HepG2 (cell line): ENCODE results near the gene SPON1. TPM values are rescaled to one million over a fixed set of nuclear protein-coding genes. Genes with fewer than 3 reads are reported as not detected.

Experiments used
- ATAC-seq: fragments of 200-7000 bp; cut with Tn5 transposase; 3 replicates; pipeline ENCODE4 v1.9.1; 2020; ENCODE audit warnings: mild to moderate bottlenecking, moderate library complexity
- BruUV-seq: library from RNA; stranded (reverse); fragments of 400-500 nt; replicated peaks from 2 replicates; lab custom pipeline; 2021; lab: Mats Ljungman, UMichigan
- CTCF ChIA-PET: fragments of 300-600 bp; formaldehyde crosslinking; extraction: SDS; loops from one replicate; lab custom pipeline; 2021; ENCODE audit warnings: low total read pairs, inconsistent platforms, low intra/inter-chr PET ratio; lab: Yijun Ruan, JAX
- POLR2A ChIA-PET: fragments of 350-600 bp; sonication (Branson Sonifier 250); formaldehyde crosslinking; loops from one replicate; lab custom pipeline; 2020; ENCODE audit warnings: antibody characterized with exemption, inconsistent platforms; lab: Yijun Ruan, JAX
- DNase-seq: peaks from one replicate; pipeline ENCODE4 v3.0.0-alpha.2; 2015; ENCODE audit warnings: low spot score
- FAIRE-seq: peaks from 3 replicates; lab custom pipeline; 2011; peaks lifted over from hg19 to GRCh38; lab: Jason Lieb, UNC
- H2AFZ ChIP-seq: one replicate; pipeline ENCODE4 v1.6.1; 2011; ENCODE audit warnings: low read length, inconsistent platforms
- H3K27ac ChIP-seq: fragments of 300-600 bp; 3 replicates; pipeline ENCODE4 v1.8.0; 2011; ENCODE audit warnings: mixed run types, mild to moderate bottlenecking, mixed read lengths, low read length, inconsistent platforms; ENCODE audit not compliant: insufficient read depth; ENCODE audit errors: extremely low read length
- H3K27me3 ChIP-seq, 2 experiments: fragments of 200-600 bp in 1 of 2; 2 replicates in 1 of 2; 3 replicates in 1 of 2; pipeline versions ENCODE4 v1.6.0 to v1.8.0; 2011; ENCODE audit warnings: low read length in 2 of 2, mild to moderate bottlenecking in 2 of 2, moderate library complexity in 2 of 2, inconsistent platforms in 1 of 2; ENCODE audit not compliant: insufficient read depth in 2 of 2, control insufficient read depth in 1 of 2
- H3K36me3 ChIP-seq, 2 experiments: fragments of 200-600 bp in 1 of 2; replicated peaks in 1 of 2; 2 replicates in 1 of 2; 3 replicates in 1 of 2; pipeline versions ENCODE4 v1.5.1 to v1.8.0; 2011; ENCODE audit warnings: low read length in 2 of 2, inconsistent platforms in 1 of 2; ENCODE audit not compliant: insufficient read depth in 2 of 2, control insufficient read depth in 1 of 2
- H3K4me1 ChIP-seq: 2 replicates; pipeline ENCODE4 v1.5.1; 2012; ENCODE audit warnings: low read length, inconsistent platforms; ENCODE audit not compliant: insufficient read depth
- H3K4me2 ChIP-seq: 2 replicates; pipeline ENCODE4 v1.6.0; 2011; ENCODE audit warnings: low read depth, low read length, inconsistent platforms
- H3K4me3 ChIP-seq, 3 experiments: fragments of 200-600 bp in 1 of 3; sonication (generic), shearing (Covaris generic) in 1 of 3; replicated peaks in 1 of 3; 2 replicates each; pipeline ENCODE4 v1.5.1; 2011 to 2016; ENCODE audit warnings: low read length in 3 of 3, inconsistent platforms in 2 of 3, low read depth in 2 of 3, mild to moderate bottlenecking in 2 of 3, control low read depth in 1 of 3, mixed read lengths in 1 of 3; ENCODE audit not compliant: insufficient read depth in 1 of 3
- H3K79me2 ChIP-seq: one replicate; pipeline ENCODE4 v1.6.1; 2011; ENCODE audit warnings: low read length, inconsistent platforms; ENCODE audit not compliant: insufficient read depth
- H3K9ac ChIP-seq: 2 replicates; pipeline ENCODE4 v1.6.0; 2011; ENCODE audit warnings: mild to moderate bottlenecking, low read depth, low read length, inconsistent platforms; ENCODE audit not compliant: insufficient read depth
- H3K9me3 ChIP-seq: 2 replicates; pipeline ENCODE4 v1.5.1; 2012; ENCODE audit warnings: mild to moderate bottlenecking, low read length
- H4K20me1 ChIP-seq: 2 replicates; pipeline ENCODE4 v1.6.0; 2011; ENCODE audit warnings: inconsistent platforms, mild to moderate bottlenecking, low read length, moderate library complexity; ENCODE audit not compliant: insufficient read depth
- CHD2 ChIP-seq: IDR thresholded peaks from 2 replicates; pipeline ENCODE4 v1.6.1; 2011; ENCODE audit warnings: low read depth, low read length, improper control_type of control experiment
- HMG20A ChIP-seq: IDR thresholded peaks from 2 replicates; pipeline ENCODE4 v1.6.1; 2016; ENCODE audit warnings: borderline replicate concordance
- JUND ChIP-seq: sonication (generic); formaldehyde crosslinking; IDR thresholded peaks from 2 replicates; pipeline ENCODE4 v1.8.0; 2022; ENCODE audit warnings: mild to moderate bottlenecking, missing genetic modification reagents
- SUZ12 ChIP-seq: fragments of 150-350 bp; IDR thresholded peaks from 2 replicates; pipeline ENCODE4 v1.6.1; 2014; ENCODE audit warnings: low read depth, low read length
- ZFP36L2 ChIP-seq: sonication (generic); formaldehyde crosslinking; IDR thresholded peaks from 2 replicates; pipeline ENCODE4 v1.4.0; 2020; ENCODE audit warnings: missing genetic modification reagents
- ZNF407 ChIP-seq: sonication (generic); formaldehyde crosslinking; IDR thresholded peaks from one replicate; pipeline ENCODE4 v1.5.1; 2020; ENCODE audit warnings: mild to moderate bottlenecking, missing genetic modification reagents; ENCODE audit errors: not compliant biosample characterization
- ZNF7 ChIP-seq: IDR thresholded peaks from 2 replicates; pipeline ENCODE4 v1.6.1; 2016; ENCODE audit warnings: missing biosample characterization, missing genetic modification reagents
- WGBS: methylation state at CpG from one replicate; pipeline ENCODE4 v1.1.6; 2017; ENCODE audit warnings: low lambda C conversion rate; 5-methylcytosine and 5-hydroxymethylcytosine counted together
- in situ Hi-C: cut with HindIII; loops from 2 replicates; pipeline ENCODE4 v1.10.0; 2017; ENCODE audit warnings: low pct_unique_long_range_greater_than_20kb; ENCODE audit not compliant: extremely low pct_ligation_motif_present
- intact Hi-C: fragments of 100-400 bp; cut with micrococcal nuclease; formaldehyde crosslinking; loops from one replicate; pipeline ENCODE4 v1.10.0; 2022; ENCODE audit not compliant: unreplicated experiment
- polyA plus RNA-seq, 8 experiments: library from polyadenylated mRNA; depleted of rRNA in 3 of 8; stranded (reverse) in 7 of 8; unstranded in 1 of 8; fragments of >200 nt; fragmentation: Illumina TruSeq in 4 of 8; extraction: Trizol in 4 of 8; gene quantifications; 2 replicates each; pipeline versions ENCODE4 v1.2.1 to v1.2.3, GENCODE V29; 2011 to 2016; ENCODE audit warnings: low read depth in 4 of 8, missing spikeins in 1 of 8, mixed read lengths in 1 of 8; ENCODE audit not compliant: insufficient read depth in 1 of 8
- total RNA-seq, 5 experiments: library from RNA; depleted of rRNA; stranded (reverse); fragments of >200 nt; fragmentation: Illumina TruSeq; extraction: Trizol; gene quantifications; 2 replicates each; pipeline ENCODE4 v1.2.3, GENCODE V29; 2016; ENCODE audit warnings: low read depth in 1 of 5

Gene SPON1
- total and polyA plus RNA-seq, 2 of the 13 experiments (the other 11 are each of a cell fraction or from before 2014, with no cell fraction given), result not detected

- TF ChIP-seq ZNF407 (CRISPR knock-in tag), result no peak
- TF ChIP-seq SUZ12, result no peak
Observed at GRCh38 chr11:13923182-13923581, 39.3 kb upstream of the SPON1 start (continued).

GRCh38 chr11:13923716-13924650 is 38.5 kb upstream of the SPON1 start:
- ChIA-PET POLR2A (no interaction called here), CTCF (no interaction called here)
- no peak overlapping the region for H3K27ac ChIP-seq
- DNase-seq (no peak), FAIRE-seq (no peak), ATAC-seq (no peak)
- TF ChIP-seq HMG20A (no peak), ZFP36L2 (no peak), JUND (CRISPR knock-in tag) (no peak), ZNF7 (no peak), CHD2 (no peak)
- intact Hi-C loops, result no loop called here
- H3K9me3 ChIP-seq, result no peaks in the 10 kb centered on the region
- H3K27me3 ChIP-seq, result 0 out of 5 replicates have a peak, but pooled peaks cover 0 to 3% of the 10 kb centered on the region in 2 experiments
- H3K79me2 ChIP-seq, result no peaks in the 10 kb centered on the region
- no peaks in the 10 kb centered on the region for H3K4me1 ChIP-seq
- H3K36me3 ChIP-seq, result no peaks in the 10 kb centered on the region
- H3K4me2 ChIP-seq, result no peak overlapping the region
- no peak overlapping the region for H3K9ac ChIP-seq
- 5% methylated on average over 8 of the region's 8 CpGs for WGBS
- in situ Hi-C loops, result no loop called here
- no peaks in the 10 kb centered on the region for H4K20me1 ChIP-seq
- no TSS peak for BruUV-seq
- H3K4me3 ChIP-seq, result no peak overlapping the region
- H2AFZ ChIP-seq, result no peak overlapping the region
